ENCODE data around the gene GMDS. TPM values are rescaled to one million over a fixed set of nuclear protein-coding genes. Genes with fewer than 3 reads are reported as not detected.

The GMDS gene
- total and polyA plus RNA-seq, 2 of the 13 experiments (the other 11 are each of a cell fraction or from before 2014, with no cell fraction given), result 64.4 to 112 TPM

- TF ChIP-seq LBX2 (CRISPR knock-in tag; IDR thresholded peaks at IDR 0.05; ENCODE audit: borderline replicate concordance) (peak; percentile 93), PHF8 (CRISPR knock-in tag; IDR thresholded peaks at IDR 0.05) (peak; percentile 17), HNRNPUL1 (IDR thresholded peaks at IDR 0.05; ENCODE audit: low read depth, low read length) (no peak), ZNF124 (CRISPR knock-in tag; IDR thresholded peaks at IDR 0.05) (no peak), THAP11 (CRISPR knock-in tag; IDR thresholded peaks at IDR 0.05) (peak; percentile 59), ZNF781 (CRISPR knock-in tag; IDR thresholded peaks at IDR 0.05; ENCODE audit: borderline replicate concordance, not compliant biosample characterization) (no peak), CBFB (CRISPR knock-in tag; IDR thresholded peaks at IDR 0.05) (0 out of 2 replicates have a peak, but pooled peaks have one; percentile 13), ZNF121 (CRISPR knock-in tag; IDR thresholded peaks at IDR 0.05) (peak; percentile 92), XBP1 (CRISPR knock-in tag; IDR thresholded peaks at IDR 0.05) (no peak), ZNF614 (CRISPR knock-in tag; IDR thresholded peaks at IDR 0.05; ENCODE audit: borderline replicate concordance) (no peak), ZMAT5 (CRISPR knock-in tag; IDR thresholded peaks at IDR 0.05; ENCODE audit: borderline replicate concordance, low read depth) (no peak; the same call in 1 of the 2 replicates), JDP2 (CRISPR knock-in tag; IDR thresholded peaks at IDR 0.05; ENCODE audit: borderline replicate concordance) (peak; percentile 80; the same call in 1 of the 2 replicates), PATZ1 (CRISPR knock-in tag; IDR thresholded peaks at IDR 0.05) (peak; percentile 72), ZNF512 (CRISPR knock-in tag; IDR thresholded peaks at IDR 0.05) (0 out of 2 replicates have a peak, but pooled peaks have one; percentile 22), ZNF768 (CRISPR knock-in tag; IDR thresholded peaks at IDR 0.05) (peak; percentile 71), FOXC1 (CRISPR knock-in tag; IDR thresholded peaks at IDR 0.05; ENCODE audit: borderline replicate concordance) (no peak), ZNF639 (CRISPR knock-in tag; conservative IDR thresholded peaks at IDR 0.05) (0 out of 2 replicates have a peak, but pooled peaks have one; percentile 70), ZNF160 (CRISPR knock-in tag; IDR thresholded peaks at IDR 0.05) (peak; percentile 90; the same call in 1 of the 2 replicates), IKZF5 (CRISPR knock-in tag; IDR thresholded peaks at IDR 0.05) (no peak), MEIS2 (CRISPR knock-in tag; IDR thresholded peaks at IDR 0.05) (peak; percentile 91), ZNF143 (CRISPR knock-in tag; IDR thresholded peaks at IDR 0.05) (peak; percentile 33)
Measured at GRCh38 chr6:2245103-2245876, at the start of gene GMDS (continued).
